HepG2 (cell line): ENCODE measurements around the gene RGN. TPM values are rescaled to one million over a fixed set of nuclear protein-coding genes. Genes with fewer than 3 reads are reported as not detected.
A peak's percentile ranks its signal among the peaks of the same experiment; 100 is the strongest.

ENCODE experiments used
- CENPX ChIP-seq: sonication (generic); formaldehyde crosslinking; IDR thresholded peaks from 2 replicates; pipeline ENCODE4 v1.9.0; 2021; ENCODE audit warnings: mild to moderate bottlenecking, missing genetic modification reagents, moderate library complexity
- GATA4 ChIP-seq: sonication (generic); IDR thresholded peaks from 2 replicates; pipeline ENCODE4 v1.6.1; 2016; ENCODE audit warnings: antibody characterized with exemption, low read depth, borderline replicate concordance
- HHEX ChIP-seq: IDR thresholded peaks from 2 replicates; pipeline ENCODE4 v1.6.1; 2016; ENCODE audit warnings: control low read depth
- HOXD1 ChIP-seq: sonication (generic); formaldehyde crosslinking; IDR thresholded peaks from 2 replicates; pipeline ENCODE4 v1.5.0; 2020; ENCODE audit warnings: missing genetic modification reagents
- KDM4B ChIP-seq: sonication (generic); formaldehyde crosslinking; IDR thresholded peaks from 2 replicates; pipeline ENCODE4 v1.4.0; 2020; ENCODE audit warnings: missing genetic modification reagents
- MEF2D ChIP-seq: sonication (generic); formaldehyde crosslinking; IDR thresholded peaks from 2 replicates; pipeline ENCODE4 v1.5.1; 2020; ENCODE audit warnings: mild to moderate bottlenecking, missing genetic modification reagents
- MXD4 ChIP-seq: IDR thresholded peaks from 2 replicates; pipeline ENCODE4 v1.6.1; 2016; ENCODE audit warnings: mild to moderate bottlenecking, missing biosample characterization, missing genetic modification reagents
- MYC ChIP-seq: sonication (generic); formaldehyde crosslinking; IDR thresholded peaks from 2 replicates; pipeline ENCODE4 v1.9.0; 2021; ENCODE audit warnings: missing genetic modification reagents, borderline replicate concordance
- NCOR1 ChIP-seq: fragments of 200-600 bp; sonication (generic); IDR thresholded peaks from 2 replicates; pipeline ENCODE4 v1.7.0; 2017; ENCODE audit warnings: antibody characterized with exemption, low read length, borderline replicate concordance
- ONECUT2 ChIP-seq: sonication (generic); formaldehyde crosslinking; IDR thresholded peaks from 2 replicates; pipeline ENCODE4 v1.4.0; 2020; ENCODE audit warnings: missing genetic modification reagents
- PRPF4 ChIP-seq: fragments of 200-400 bp; formaldehyde crosslinking; IDR thresholded peaks from 2 replicates; pipeline ENCODE4 v1.6.1; 2016; ENCODE audit warnings: low read length, low read depth; ENCODE audit not compliant: poor library complexity, severe bottlenecking
- SKI ChIP-seq: fragments of 450-650 bp; IDR thresholded peaks from one replicate; pipeline ENCODE4 v1.6.1; 2018; ENCODE audit warnings: mild to moderate bottlenecking; ENCODE audit not compliant: partially characterized antibody
- SMAD1 ChIP-seq: sonication (generic); formaldehyde crosslinking; IDR thresholded peaks from 2 replicates; pipeline ENCODE4 v1.4.0; 2020; ENCODE audit warnings: missing genetic modification reagents, low read depth, mild to moderate bottlenecking, borderline replicate concordance
- SNAPC5 ChIP-seq: sonication (generic); formaldehyde crosslinking; IDR thresholded peaks from 2 replicates; pipeline ENCODE4 v1.8.1; 2023; ENCODE audit warnings: mild to moderate bottlenecking, missing genetic modification reagents, borderline replicate concordance
- ZBTB7B ChIP-seq: sonication (generic); formaldehyde crosslinking; IDR thresholded peaks from 2 replicates; pipeline ENCODE4 v1.4.0; 2020; ENCODE audit warnings: missing genetic modification reagents
- ZFY ChIP-seq: sonication (generic); formaldehyde crosslinking; IDR thresholded peaks from 2 replicates; pipeline ENCODE4 v1.4.0; 2020; ENCODE audit warnings: missing genetic modification reagents
- ZMYM2 ChIP-seq: sonication (generic); formaldehyde crosslinking; IDR thresholded peaks from 2 replicates; pipeline ENCODE4 v1.8.0; 2022; ENCODE audit warnings: mild to moderate bottlenecking, missing genetic modification reagents
- ZNF10 ChIP-seq: sonication (generic); formaldehyde crosslinking; IDR thresholded peaks from 2 replicates; pipeline ENCODE4 v1.4.0; 2020; ENCODE audit warnings: mild to moderate bottlenecking, low read depth, missing genetic modification reagents, borderline replicate concordance
- ZNF503 ChIP-seq: sonication (generic); formaldehyde crosslinking; IDR thresholded peaks from 2 replicates; pipeline ENCODE4 v1.4.0; 2020; ENCODE audit warnings: missing genetic modification reagents
- ZNF563 ChIP-seq: sonication (generic); formaldehyde crosslinking; IDR thresholded peaks from 2 replicates; pipeline ENCODE4 v1.8.0; 2022; ENCODE audit warnings: mild to moderate bottlenecking, moderate library complexity, missing genetic modification reagents
- ZNF770 ChIP-seq: sonication (generic); formaldehyde crosslinking; IDR thresholded peaks from 2 replicates; pipeline ENCODE4 v1.5.0; 2020; ENCODE audit warnings: mild to moderate bottlenecking, missing genetic modification reagents
- polyA plus RNA-seq, 8 experiments: library from polyadenylated mRNA; depleted of rRNA in 3 of 8; stranded (reverse) in 7 of 8; unstranded in 1 of 8; fragments of >200 nt; fragmentation: Illumina TruSeq in 4 of 8; extraction: Trizol in 4 of 8; gene quantifications; 2 replicates each; pipeline versions ENCODE4 v1.2.1 to v1.2.3, GENCODE V29; 2011 to 2016; ENCODE audit warnings: low read depth in 4 of 8, missing spikeins in 1 of 8, mixed read lengths in 1 of 8; ENCODE audit not compliant: insufficient read depth in 1 of 8
- total RNA-seq, 5 experiments: library from RNA; depleted of rRNA; stranded (reverse); fragments of >200 nt; fragmentation: Illumina TruSeq; extraction: Trizol; gene quantifications; 2 replicates each; pipeline ENCODE4 v1.2.3, GENCODE V29; 2016; ENCODE audit warnings: low read depth in 1 of 5
- TF ChIP-seq, protein P1 (sequence below): sonication (generic); formaldehyde crosslinking; conservative IDR thresholded peaks from 2 replicates; pipeline ENCODE4 v1.4.0; 2020; ENCODE audit warnings: mild to moderate bottlenecking, missing genetic modification reagents, moderate library complexity

The RGN gene
- total and polyA plus RNA-seq, 2 of the 13 experiments (the other 11 are each of a cell fraction or from before 2014, with no cell fraction given): 19.6 to 74.4 TPM

DNA sequence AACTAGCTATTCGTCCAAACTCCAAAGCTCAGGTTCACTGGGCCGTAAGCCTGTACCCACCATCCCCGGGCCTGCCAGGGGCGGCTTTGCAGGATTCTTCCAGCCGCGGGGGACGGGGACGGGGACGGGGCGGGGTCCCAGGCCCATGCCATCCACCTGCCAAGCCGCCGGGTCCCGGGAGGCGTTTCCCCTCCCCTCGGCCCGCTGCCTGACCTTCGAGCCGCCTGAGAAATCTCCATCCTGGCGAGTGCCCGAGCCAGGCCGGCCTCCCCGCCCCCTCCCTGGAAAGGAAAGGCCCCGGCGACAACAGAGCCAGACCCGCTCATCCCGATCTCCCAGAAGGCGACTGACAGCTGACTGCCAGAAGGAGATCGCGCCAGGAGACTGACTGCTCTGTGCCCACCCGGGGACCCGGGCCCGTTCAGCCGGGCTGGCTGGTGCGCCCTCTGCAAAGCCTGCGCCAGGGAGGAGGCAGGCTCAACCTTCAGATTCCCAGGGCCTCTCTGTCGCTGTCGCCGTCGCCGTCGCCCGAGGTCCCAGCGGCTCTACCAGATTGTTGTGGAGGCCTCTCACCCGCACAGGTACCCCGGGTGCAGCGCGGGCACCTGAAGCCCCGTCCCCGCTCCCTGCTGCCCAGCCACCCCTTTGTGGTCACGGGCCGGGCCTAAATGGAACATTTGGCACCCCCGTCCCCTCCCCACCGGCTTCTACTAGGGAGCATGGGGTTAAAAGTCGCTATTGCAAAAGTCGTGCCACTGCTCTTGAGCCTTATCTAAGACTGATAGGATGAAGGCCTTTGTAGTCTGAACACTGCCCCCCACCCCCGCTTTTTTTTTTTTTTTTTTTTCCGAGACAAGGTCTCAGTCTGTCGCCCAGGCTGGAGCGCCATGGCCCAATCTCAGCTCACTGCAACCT, at the start of gene RGN (continued):
- TF ChIP-seq NCOR1: peak; percentile 38; the same call in 1 of the 2 replicates
- no peak for TF ChIP-seq MXD4 (CRISPR knock-in tag)
- no peak for TF ChIP-seq KDM4B
- TF ChIP-seq HOXD1 (CRISPR knock-in tag): no peak
- 0 out of 2 replicates have a peak, but pooled peaks have one; percentile 43 for TF ChIP-seq ZNF563 (CRISPR knock-in tag)
- peak; percentile 72; the same call in 1 of the 2 replicates for TF ChIP-seq GATA4
- TF ChIP-seq ZNF770 (CRISPR knock-in tag): 0 out of 2 replicates have a peak, but pooled peaks have one; percentile 17
- peak; percentile 15; the same call in 1 of the 2 replicates for TF ChIP-seq MYC (CRISPR knock-in tag)
- no peak for TF ChIP-seq SNAPC5 (CRISPR knock-in tag)
- no peak for TF ChIP-seq CENPX (CRISPR knock-in tag)
- TF ChIP-seq MEF2D (CRISPR knock-in tag): 0 out of 2 replicates have a peak, but pooled peaks have one; percentile 37
- TF ChIP-seq ZNF503 (CRISPR knock-in tag): no peak
- TF ChIP-seq ZMYM2 (CRISPR knock-in tag): no peak
- peak; percentile 21 for TF ChIP-seq SKI
- TF ChIP-seq, protein P1, sequence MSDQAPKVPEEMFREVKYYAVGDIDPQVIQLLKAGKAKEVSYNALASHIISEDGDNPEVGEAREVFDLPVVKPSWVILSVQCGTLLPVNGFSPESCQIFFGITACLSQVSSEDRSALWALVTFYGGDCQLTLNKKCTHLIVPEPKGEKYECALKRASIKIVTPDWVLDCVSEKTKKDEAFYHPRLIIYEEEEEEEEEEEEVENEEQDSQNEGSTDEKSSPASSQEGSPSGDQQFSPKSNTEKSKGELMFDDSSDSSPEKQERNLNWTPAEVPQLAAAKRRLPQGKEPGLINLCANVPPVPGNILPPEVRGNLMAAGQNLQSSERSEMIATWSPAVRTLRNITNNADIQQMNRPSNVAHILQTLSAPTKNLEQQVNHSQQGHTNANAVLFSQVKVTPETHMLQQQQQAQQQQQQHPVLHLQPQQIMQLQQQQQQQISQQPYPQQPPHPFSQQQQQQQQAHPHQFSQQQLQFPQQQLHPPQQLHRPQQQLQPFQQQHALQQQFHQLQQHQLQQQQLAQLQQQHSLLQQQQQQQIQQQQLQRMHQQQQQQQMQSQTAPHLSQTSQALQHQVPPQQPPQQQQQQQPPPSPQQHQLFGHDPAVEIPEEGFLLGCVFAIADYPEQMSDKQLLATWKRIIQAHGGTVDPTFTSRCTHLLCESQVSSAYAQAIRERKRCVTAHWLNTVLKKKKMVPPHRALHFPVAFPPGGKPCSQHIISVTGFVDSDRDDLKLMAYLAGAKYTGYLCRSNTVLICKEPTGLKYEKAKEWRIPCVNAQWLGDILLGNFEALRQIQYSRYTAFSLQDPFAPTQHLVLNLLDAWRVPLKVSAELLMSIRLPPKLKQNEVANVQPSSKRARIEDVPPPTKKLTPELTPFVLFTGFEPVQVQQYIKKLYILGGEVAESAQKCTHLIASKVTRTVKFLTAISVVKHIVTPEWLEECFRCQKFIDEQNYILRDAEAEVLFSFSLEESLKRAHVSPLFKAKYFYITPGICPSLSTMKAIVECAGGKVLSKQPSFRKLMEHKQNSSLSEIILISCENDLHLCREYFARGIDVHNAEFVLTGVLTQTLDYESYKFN (CRISPR knock-in tag): peak; percentile 66
- TF ChIP-seq ZFY: peak; percentile 33; the same call in 1 of the 2 replicates
- TF ChIP-seq ZNF10 (CRISPR knock-in tag): no peak
- TF ChIP-seq HHEX (CRISPR knock-in tag): no peak
- no peak for TF ChIP-seq PRPF4
- TF ChIP-seq ZBTB7B (CRISPR knock-in tag): peak; percentile 16; the same call in 1 of the 2 replicates
- no peak for TF ChIP-seq ONECUT2 (CRISPR knock-in tag)
- no peak for TF ChIP-seq SMAD1 (CRISPR knock-in tag)
